PC-9 (cell line): ENCODE data around the gene CLDN7. TPM values are rescaled to one million over a fixed set of nuclear protein-coding genes. Genes with fewer than 3 reads are reported as not detected.

Experiments used
- BruUV-seq: library from RNA; stranded (reverse); fragments of 400-500 nt; replicated peaks from 2 replicates; lab custom pipeline; 2021; lab: Mats Ljungman, UMichigan
- CTCF ChIA-PET: fragments of 300-600 bp; sonication (Branson Sonifier 250); formaldehyde crosslinking; loops from one replicate; lab custom pipeline; 2022; ENCODE audit warnings: antibody characterized with exemption; lab: Charles Lee
- POLR2A ChIA-PET: fragments of 300-600 bp; sonication (Branson Sonifier 250); formaldehyde crosslinking; loops from one replicate; lab custom pipeline; 2022; ENCODE audit warnings: antibody characterized with exemption; ENCODE audit not compliant: unreplicated experiment; lab: Charles Lee
- DNase-seq, 2 experiments: peaks; one replicate each; pipeline versions ENCODE4 v3.0.0 to v3.0.0-alpha.2; 2015 to 2022; ENCODE audit warnings: mixed read lengths in 1 of 2
- H2AFZ ChIP-seq: fragments of 200-600 bp; sonication (generic); 2 replicates; pipeline ENCODE4 v1.8.1; 2017; ENCODE audit warnings: antibody characterized with exemption
- H3F3A ChIP-seq: fragments of 200-600 bp; sonication (generic); 2 replicates; pipeline ENCODE4 v1.8.1; 2017; ENCODE audit warnings: antibody characterized with exemption, mild to moderate bottlenecking, low read depth; ENCODE audit not compliant: insufficient read depth
- H3K27ac ChIP-seq: fragments of 200-600 bp; sonication (generic); 2 replicates; pipeline ENCODE4 v1.6.1; 2016; ENCODE audit warnings: mixed run types
- H3K27me3 ChIP-seq: fragments of 200-600 bp; sonication (generic); 2 replicates; pipeline ENCODE4 v1.6.1; 2016; ENCODE audit warnings: low read depth, mixed run types; ENCODE audit not compliant: insufficient read depth
- H3K36me3 ChIP-seq: fragments of 200-600 bp; sonication (generic); 2 replicates; pipeline ENCODE4 v1.6.1; 2016; ENCODE audit warnings: low read depth, mixed run types
- H3K4me1 ChIP-seq: fragments of 200-600 bp; sonication (generic); replicated peaks from 2 replicates; pipeline ENCODE4 v1.6.1; 2016; ENCODE audit warnings: mixed run types; ENCODE audit not compliant: insufficient read depth
- H3K4me2 ChIP-seq: fragments of 200-600 bp; sonication (generic); 2 replicates; pipeline ENCODE4 v1.6.1; 2017; ENCODE audit warnings: mixed run types
- H3K4me3 ChIP-seq: fragments of 200-600 bp; sonication (generic); 2 replicates; pipeline ENCODE4 v1.6.1; 2016; ENCODE audit warnings: mixed run types
- H3K79me2 ChIP-seq: fragments of 200-600 bp; sonication (generic); 2 replicates; pipeline ENCODE4 v1.6.1; 2017; ENCODE audit warnings: low read depth, mixed run types
- H3K9me2 ChIP-seq: fragments of 200-600 bp; sonication (generic); 2 replicates; pipeline ENCODE4 v1.8.1; 2017; ENCODE audit warnings: mild to moderate bottlenecking; ENCODE audit not compliant: insufficient read depth
- H3K9me3 ChIP-seq: fragments of 200-600 bp; sonication (generic); 2 replicates; pipeline ENCODE4 v1.8.1; 2016; ENCODE audit warnings: low read depth; ENCODE audit not compliant: insufficient read depth
- H4K20me1 ChIP-seq: fragments of 200-600 bp; sonication (generic); 2 replicates; pipeline ENCODE4 v1.8.1; 2017; ENCODE audit not compliant: insufficient read depth
- CTCF ChIP-seq: fragments of 200-600 bp; sonication (generic); conservative IDR thresholded peaks from 2 replicates; pipeline ENCODE4 v1.6.1; 2017; ENCODE audit warnings: mixed run types, antibody characterized with exemption, mild to moderate bottlenecking, moderate library complexity
- EZH2 ChIP-seq: fragments of 200-600 bp; sonication (generic); IDR thresholded peaks from 2 replicates; pipeline ENCODE4 v1.8.0; 2017; ENCODE audit warnings: antibody characterized with exemption, low read depth
- intact Hi-C: fragments of 100-400 bp; cut with micrococcal nuclease; formaldehyde crosslinking; loops from one replicate; pipeline ENCODE4 v1.10.0; 2022; ENCODE audit not compliant: unreplicated experiment
- total RNA-seq: library from RNA; stranded (reverse); gene quantifications from 2 replicates; pipeline ENCODE4 v1.2.3, GENCODE V29; 2021

The CLDN7 gene
- total RNA-seq, 1 experiment from 2014 or later: 390 TPM

DNA sequence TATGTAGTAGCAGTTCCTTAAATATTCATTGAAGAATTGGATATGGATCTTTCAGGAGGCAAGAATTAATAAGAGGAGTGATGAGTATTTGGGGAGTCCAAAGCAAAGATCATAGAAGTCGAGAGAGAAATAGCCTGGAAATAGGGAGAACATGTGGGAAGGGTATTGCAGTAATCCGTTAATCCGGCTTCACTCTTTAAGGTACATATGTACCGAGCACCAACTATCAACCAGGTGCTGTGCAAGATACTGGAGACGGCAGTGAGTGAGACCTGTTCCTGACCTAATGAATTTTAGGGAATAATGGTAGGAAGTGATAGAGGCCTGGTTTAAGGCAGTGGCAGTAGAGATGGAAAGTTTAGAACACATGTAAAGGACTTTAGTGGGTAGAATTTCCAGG lies 9.2 kb downstream of the CLDN7 start:
- Histone ChIP-seq H3K27ac (peak overlapping the region; percentile 89), H3K9me2 (no peaks in the 10 kb centered on the region), H3K79me2 (peaks cover 73% of the 10 kb centered on the region), H3F3A (peaks cover 54% of the 10 kb centered on the region), H3K36me3 (peaks cover 18% of the 10 kb centered on the region), H3K9me3 (no peaks in the 10 kb centered on the region), H2AFZ (no peak overlapping the region), H3K27me3 (no peaks in the 10 kb centered on the region), H3K4me3 (peak overlapping the region; percentile 72), H3K4me2 (peak overlapping the region; percentile 84), H3K4me1 (peaks cover 28% of the 10 kb centered on the region), H4K20me1 (no peaks in the 10 kb centered on the region)
- BruUV-seq: no TSS peak
- no peak for DNase-seq
- intact Hi-C loops: loop anchor here (2.0 kb wide), 1 partner anchor 14 kb away; the partner anchor contains the start of gene PHF23
- TF ChIP-seq CTCF (no peak), EZH2 (no peak)
- ChIA-PET CTCF (no interaction called here), POLR2A (no interaction called here)

DNA sequence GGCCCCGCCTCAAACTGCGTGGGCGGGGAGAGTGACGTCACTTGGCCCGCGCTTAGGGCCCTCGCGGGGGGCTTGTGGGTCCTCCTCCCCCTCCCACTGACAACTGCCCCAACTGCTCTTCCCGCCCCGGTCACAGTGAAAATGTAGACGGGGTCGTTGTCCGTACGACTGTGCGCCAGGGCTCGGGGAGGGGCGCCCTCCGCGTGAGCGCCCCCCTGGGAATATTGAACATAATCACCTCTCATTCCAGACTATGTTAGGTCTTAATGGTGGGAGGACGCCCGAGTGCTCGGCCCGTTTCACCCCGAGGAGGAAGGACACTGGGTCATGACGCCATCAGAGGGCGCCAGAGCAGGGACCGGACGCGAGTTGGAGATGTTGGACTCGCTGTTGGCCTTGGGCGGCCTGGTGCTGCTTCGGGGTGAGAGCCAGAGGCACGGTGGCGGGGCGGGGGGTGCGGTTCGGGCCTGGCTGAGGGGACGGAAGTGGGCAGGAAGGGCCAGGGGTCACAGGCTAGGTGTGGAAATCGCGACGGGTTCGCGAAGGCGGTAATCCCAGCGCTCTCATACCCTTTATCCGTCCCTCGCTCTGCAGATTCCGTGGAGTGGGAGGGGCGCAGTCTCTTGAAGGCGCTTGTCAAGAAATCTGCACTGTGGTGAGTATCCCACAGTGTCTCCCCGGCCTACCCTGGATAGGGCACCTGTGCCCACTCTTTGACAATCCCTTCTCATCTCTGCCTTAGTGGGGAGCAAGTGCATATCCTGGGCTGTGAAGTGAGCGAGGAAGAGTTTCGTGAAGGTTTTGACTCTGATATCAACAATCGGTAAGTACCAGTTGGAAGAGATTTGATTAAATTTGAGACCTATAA lies 9.9 kb downstream of the CLDN7 start, which contains the start of gene ELP5:
ELP5 (plus strand) TSS at position 40 of the 868 bp plus-strand sequence; CDS start at position 376, 336 bp downstream.
- Histone ChIP-seq H3K27me3 (no peaks in the 10 kb centered on the region), H3K9me2 (no peaks in the 10 kb centered on the region), H4K20me1 (peaks cover 5% of the 10 kb centered on the region; the same call in 1 of the 2 replicates), H3K9me3 (no peaks in the 10 kb centered on the region), H3K4me1 (peaks cover 28% of the 10 kb centered on the region), H3K4me3 (peak within 1 kb of the TSS; percentile 72), H3F3A (peaks cover 47% of the 10 kb centered on the region), H3K36me3 (peaks cover 13% of the 10 kb centered on the region), H3K27ac (peak within 1 kb of the TSS; percentile 89), H2AFZ (peak within 1 kb of the TSS; percentile 75), H3K4me2 (peak within 1 kb of the TSS; percentile 90), H3K79me2 (peaks cover 73% of the 10 kb centered on the region)
- TF ChIP-seq EZH2 (no peak), CTCF (peak; percentile 31; the same call in 1 of the 2 replicates)
- TSS peak; percentile 53 for BruUV-seq
- ChIA-PET POLR2A (no interaction called here), CTCF (no interaction called here)
- peak; percentile 89 to 95 for DNase-seq
- intact Hi-C loops: loop anchor here (1.0 to 2.0 kb wide), 2 partner anchors 10 to 14 kb away; partner anchors contain the start of genes CLDN7 and PHF23

- Histone ChIP-seq H3K4me2 (peak within 1 kb of the TSS; percentile 90), H2AFZ (peak within 1 kb of the TSS; percentile 75), H3F3A (peaks cover 45% of the 10 kb centered on the region), H4K20me1 (peaks cover 6% of the 10 kb centered on the region; the same call in 1 of the 2 replicates), H3K27ac (peak within 1 kb of the TSS; percentile 89), H3K27me3 (no peaks in the 10 kb centered on the region), H3K36me3 (peaks cover 15% of the 10 kb centered on the region), H3K4me3 (peak within 1 kb of the TSS; percentile 72), H3K79me2 (peaks cover 76% of the 10 kb centered on the region), H3K9me3 (no peaks in the 10 kb centered on the region), H3K4me1 (peaks cover 28% of the 10 kb centered on the region), H3K9me2 (no peaks in the 10 kb centered on the region)
- peak; percentile 97 to 99 for DNase-seq
- BruUV-seq: no TSS peak
- POLR2A ChIA-PET: interaction anchor here (0.5 to 0.6 kb wide), 3 partner anchors 46 to 337 kb away, joined by 4 to 10 read pairs (median 4); partner anchors contain the start of gene TMEM256
- CTCF ChIA-PET: interaction anchor here (0.5 to 0.6 kb wide), 2 partner anchors 11 to 434 kb away, joined by 3 read pairs; no protein-coding TSS in a partner anchor
- TF ChIP-seq CTCF: no peak
- TF ChIP-seq EZH2: no peak
- intact Hi-C loops: loop anchor here (1.0 to 2.0 kb wide), 2 partner anchors 11 to 13 kb away; partner anchors contain the start of genes CLDN7 and PHF23
These were observed 10.6 kb downstream of the CLDN7 start, which contains the start of gene CTDNEP1 for GRCh38 chr17:7251661-7252175. Gene CTDNEP1, minus strand, starts transcription at chr17:7251734. Its CDS starts 438 bp downstream, at chr17:7251296.
